Activated CD8-positive, alpha-beta T cell treated with anti-CD3 and anti-CD28 coated beads, Interleukin-2, amount 10 ng/mL, durations not matched to agents 7 days and 5 days (primary cell): ENCODE results near the gene CLIC6. TPM values are rescaled to one million over a fixed set of nuclear protein-coding genes. Genes with fewer than 3 reads are reported as not detected.
A peak's percentile ranks its signal among the peaks of the same experiment; 100 is the strongest.
"Not testable (repeated sequence)": the region's sequence is repeated elsewhere in the genome, so short reads cannot be mapped to it uniquely, and the experiment has no call there.

Source experiments
- ATAC-seq: fragments of 150-1000 bp; cut with Tn5 transposase; one replicate; pipeline ENCODE4 v1.10.0; 2021; ENCODE audit warnings: moderate library complexity
- CTCF ChIA-PET: fragments of 350-600 bp; sonication (Branson Sonifier 250); formaldehyde crosslinking; loops from one replicate; lab custom pipeline; 2021; ENCODE audit warnings: antibody characterized with exemption; lab: Charles Lee
- POLR2A ChIA-PET: fragments of 350-600 bp; sonication (Branson Sonifier 250); formaldehyde crosslinking; loops from one replicate; lab custom pipeline; 2021; ENCODE audit warnings: antibody characterized with exemption; lab: Charles Lee
- DNase-seq: peaks from one replicate; pipeline ENCODE4 v3.0.0-alpha.2; 2020
- H3K27ac Mint-ChIP-seq: one replicate; pipeline ENCODE4 v1.8.0; 2021; ENCODE audit warnings: mild to moderate bottlenecking, mixed read lengths
- H3K27me3 Mint-ChIP-seq: one replicate; pipeline ENCODE4 v1.8.0; 2021; ENCODE audit warnings: low read depth, mixed read lengths
- H3K36me3 Mint-ChIP-seq: one replicate; pipeline ENCODE4 v1.8.0; 2021; ENCODE audit warnings: low read depth, mixed read lengths
- H3K4me1 Mint-ChIP-seq: one replicate; pipeline ENCODE4 v1.8.0; 2021; ENCODE audit warnings: low read depth, mixed read lengths
- H3K4me3 Mint-ChIP-seq: one replicate; pipeline ENCODE4 v1.8.0; 2021; ENCODE audit warnings: mild to moderate bottlenecking, mixed read lengths
- H3K9me3 Mint-ChIP-seq: one replicate; pipeline ENCODE4 v1.8.0; 2022; ENCODE audit warnings: mixed read lengths; ENCODE audit not compliant: insufficient read depth
- total RNA-seq, 2 experiments: library from RNA; stranded (reverse); gene quantifications; one replicate each; pipeline ENCODE4 v1.2.3, GENCODE V29; 2021

The CLIC6 gene
- total RNA-seq, 2 experiments from 2014 or later = 0.08 to 0.21 TPM

GRCh38 chr21:34667761-34668160 is 1.0 kb upstream of the CLIC6 start:
- peaks cover 59% of the 10 kb centered on the region for H3K27me3 Mint-ChIP-seq
- ATAC-seq (no peak), DNase-seq (no peak)
- no peak overlapping the region for H3K4me3 Mint-ChIP-seq
- CTCF ChIA-PET = interaction anchor here (1.1 kb wide), 1 partner anchor 306 kb away, joined by 3 read pairs; no protein-coding TSS in a partner anchor
- H3K27ac Mint-ChIP-seq = no peak overlapping the region
- H3K4me1 Mint-ChIP-seq = peaks cover 5% of the 10 kb centered on the region
- POLR2A ChIA-PET = no interaction called here
- no peaks in the 10 kb centered on the region for H3K9me3 Mint-ChIP-seq
- H3K36me3 Mint-ChIP-seq = no peaks in the 10 kb centered on the region

GRCh38 chr21:34669149-34669879 is 520 bp downstream of the CLIC6 start:
- CTCF ChIA-PET = interaction anchor here (1.4 kb wide), 1 partner anchor 37 kb away, joined by 5 read pairs; no protein-coding TSS in a partner anchor
- Mint-ChIP-seq H3K27ac (no peak overlapping the region), H3K36me3 (no peaks in the 10 kb centered on the region), H3K4me1 (peaks cover 5% of the 10 kb centered on the region), H3K4me3 (peak overlapping the region; percentile 51), H3K27me3 (peaks cover 57% of the 10 kb centered on the region), H3K9me3 (no peaks in the 10 kb centered on the region)
- peak; percentile 47 for DNase-seq
- peak; percentile 88 for ATAC-seq
- POLR2A ChIA-PET = no interaction called here

GRCh38 chr21:34669880-34670219 is 1.1 kb downstream of the CLIC6 start:
- H3K27me3 Mint-ChIP-seq = peaks cover 60% of the 10 kb centered on the region
- peak overlapping the region; percentile 51 for H3K4me3 Mint-ChIP-seq
- CTCF ChIA-PET = interaction anchor here (1.4 kb wide), 1 partner anchor 38 kb away, joined by 5 read pairs; no protein-coding TSS in a partner anchor
- ATAC-seq, H3K27ac Mint-ChIP-seq, H3K9me3 Mint-ChIP-seq, DNase-seq, H3K4me1 Mint-ChIP-seq, POLR2A ChIA-PET, H3K36me3 Mint-ChIP-seq: not testable (repeated sequence)

GRCh38 chr21:34670220-34670961 is 1.6 kb downstream of the CLIC6 start:
- ChIA-PET POLR2A (no interaction called here), CTCF (interaction anchor here (1.4 kb wide), 1 partner anchor 38 kb away, joined by 5 read pairs; no protein-coding TSS in a partner anchor)
- no peaks in the 10 kb centered on the region for H3K36me3 Mint-ChIP-seq
- no peak overlapping the region for H3K27ac Mint-ChIP-seq
- no peak for DNase-seq
- ATAC-seq = peak; percentile 16
- peaks cover 5% of the 10 kb centered on the region for H3K4me1 Mint-ChIP-seq
- H3K27me3 Mint-ChIP-seq = peaks cover 57% of the 10 kb centered on the region
- H3K4me3 Mint-ChIP-seq = peak overlapping the region; percentile 51
- no peaks in the 10 kb centered on the region for H3K9me3 Mint-ChIP-seq

DNA sequence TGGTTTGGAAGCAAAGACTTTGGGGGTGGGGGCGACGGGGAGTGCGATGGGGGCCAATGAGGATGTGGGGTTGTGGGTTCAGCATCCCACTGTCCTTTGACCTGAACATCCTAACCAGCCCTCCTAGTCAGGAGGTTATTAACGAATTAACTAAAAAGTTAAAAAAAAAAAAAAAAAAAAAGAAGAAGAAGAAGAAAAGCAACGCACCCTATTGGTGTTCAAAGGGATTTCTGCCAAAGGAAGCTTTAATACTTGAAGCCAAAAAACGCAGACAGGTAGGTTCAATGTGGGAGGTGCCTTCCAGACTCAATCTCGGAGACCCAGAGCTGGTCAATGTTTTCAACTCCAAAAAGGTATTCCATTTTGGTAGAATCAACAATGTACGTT is 2.2 kb downstream of the CLIC6 start:
- Mint-ChIP-seq H3K4me3 (no peak overlapping the region), H3K36me3 (no peaks in the 10 kb centered on the region), H3K27ac (no peak overlapping the region), H3K9me3 (no peaks in the 10 kb centered on the region), H3K4me1 (peaks cover 5% of the 10 kb centered on the region), H3K27me3 (peaks cover 52% of the 10 kb centered on the region)
- ChIA-PET POLR2A (no interaction called here), CTCF (interaction anchor here (0.9 to 1.4 kb wide), 2 partner anchors 39 to 153 kb away, joined by 3 to 5 read pairs; no protein-coding TSS in a partner anchor)
- no peak for ATAC-seq
- DNase-seq = no peak

DNA sequence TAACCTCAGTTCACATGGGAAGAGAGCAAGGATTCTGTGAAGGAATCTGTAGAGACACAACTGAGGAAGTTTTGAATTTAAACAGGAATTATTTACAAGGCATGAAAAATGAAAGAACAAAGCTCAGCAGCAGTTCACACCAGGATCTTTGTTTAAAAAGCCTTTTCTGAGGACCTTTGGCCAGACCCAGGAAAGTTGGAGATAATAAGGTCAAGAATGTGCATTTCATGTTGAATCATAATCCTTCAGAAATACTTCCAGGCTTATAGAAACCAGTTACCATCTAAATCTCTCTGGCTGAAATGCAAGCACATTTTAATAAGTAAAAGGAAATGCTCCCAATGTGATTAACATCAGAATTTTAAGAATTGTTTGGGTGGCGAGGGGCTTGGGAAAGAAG is 2.7 kb downstream of the CLIC6 start:
- ChIA-PET CTCF (interaction anchor here (0.9 kb wide), 1 partner anchor 154 kb away, joined by 3 read pairs; no protein-coding TSS in a partner anchor), POLR2A (no interaction called here)
- Mint-ChIP-seq H3K4me3 (no peak overlapping the region), H3K9me3 (no peaks in the 10 kb centered on the region), H3K27ac (no peak overlapping the region), H3K27me3 (peaks cover 52% of the 10 kb centered on the region), H3K4me1 (peaks cover 5% of the 10 kb centered on the region), H3K36me3 (no peaks in the 10 kb centered on the region)
- DNase-seq (no peak), ATAC-seq (no peak)

GRCh38 chr21:34671891-34672290 is 3.1 kb downstream of the CLIC6 start:
- POLR2A ChIA-PET = no interaction called here
- ATAC-seq = no peak
- Mint-ChIP-seq H3K36me3 (no peaks in the 10 kb centered on the region), H3K27me3 (peaks cover 50% of the 10 kb centered on the region), H3K27ac (no peak overlapping the region), H3K9me3 (no peaks in the 10 kb centered on the region), H3K4me3 (no peak overlapping the region), H3K4me1 (peaks cover 5% of the 10 kb centered on the region)
- no peak for DNase-seq
- CTCF ChIA-PET = interaction anchor here (0.9 kb wide), 1 partner anchor 154 kb away, joined by 3 read pairs; no protein-coding TSS in a partner anchor

GRCh38 chr21:34673006-34673405 is 4.2 kb downstream of the CLIC6 start:
- CTCF ChIA-PET = no interaction called here
- ATAC-seq (no peak), DNase-seq (no peak)
- H3K27me3 Mint-ChIP-seq = peaks cover 42% of the 10 kb centered on the region
- no peak overlapping the region for H3K4me3 Mint-ChIP-seq
- H3K9me3 Mint-ChIP-seq = no peaks in the 10 kb centered on the region
- no peaks in the 10 kb centered on the region for H3K36me3 Mint-ChIP-seq
- POLR2A ChIA-PET = no interaction called here
- peaks cover 9% of the 10 kb centered on the region for H3K4me1 Mint-ChIP-seq
- H3K27ac Mint-ChIP-seq = no peak overlapping the region

GRCh38 chr21:34674468-34674867 is 5.7 kb downstream of the CLIC6 start:
- no peak overlapping the region for H3K4me3 Mint-ChIP-seq
- peaks cover 2% of the 10 kb centered on the region for H3K36me3 Mint-ChIP-seq
- peaks cover 34% of the 10 kb centered on the region for H3K27me3 Mint-ChIP-seq
- peaks cover 13% of the 10 kb centered on the region for H3K4me1 Mint-ChIP-seq
- ATAC-seq = no peak
- DNase-seq = no peak
- POLR2A ChIA-PET = no interaction called here
- no peak overlapping the region for H3K27ac Mint-ChIP-seq
- H3K9me3 Mint-ChIP-seq = no peaks in the 10 kb centered on the region
- CTCF ChIA-PET = no interaction called here

DNA sequence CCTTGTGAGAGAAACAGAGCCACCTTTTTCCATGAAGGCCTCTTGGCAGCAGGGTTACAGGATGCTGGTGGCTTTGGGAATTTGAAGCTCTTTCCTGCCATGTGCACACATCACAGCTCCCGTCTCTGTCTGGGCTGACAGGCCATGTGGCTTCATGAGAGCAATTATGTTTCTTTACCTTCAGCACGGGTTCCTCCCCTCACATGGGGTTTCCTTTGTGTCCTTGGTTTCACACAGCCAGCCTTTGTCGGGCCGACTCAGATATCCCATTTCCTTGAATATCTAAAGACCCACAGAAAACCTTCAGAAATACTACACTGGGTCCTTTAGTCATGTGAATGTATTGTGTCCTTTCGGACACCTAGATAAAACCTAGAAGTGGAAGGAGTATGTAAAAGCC is 7.1 kb downstream of the CLIC6 start:
- H3K4me1 Mint-ChIP-seq = peaks cover 11% of the 10 kb centered on the region
- H3K9me3 Mint-ChIP-seq = peaks cover 6% of the 10 kb centered on the region
- peaks cover 4% of the 10 kb centered on the region for H3K36me3 Mint-ChIP-seq
- H3K27ac Mint-ChIP-seq = no peak overlapping the region
- ChIA-PET POLR2A (no interaction called here), CTCF (no interaction called here)
- no peak overlapping the region for H3K4me3 Mint-ChIP-seq
- peaks cover 34% of the 10 kb centered on the region for H3K27me3 Mint-ChIP-seq
- ATAC-seq (no peak), DNase-seq (no peak)

- H3K27ac Mint-ChIP-seq = no peak overlapping the region
- H3K4me1 Mint-ChIP-seq = peaks cover 7% of the 10 kb centered on the region
- DNase-seq (no peak), ATAC-seq (no peak)
- H3K4me3 Mint-ChIP-seq = no peak overlapping the region
- peaks cover 21% of the 10 kb centered on the region for H3K27me3 Mint-ChIP-seq
- CTCF ChIA-PET = no interaction called here
- POLR2A ChIA-PET = no interaction called here
- H3K9me3 Mint-ChIP-seq = peaks cover 21% of the 10 kb centered on the region
- H3K36me3 Mint-ChIP-seq = peaks cover 7% of the 10 kb centered on the region
Measured at GRCh38 chr21:34679051-34679450, 10.3 kb downstream of the CLIC6 start.
